Tibial nerve (tissue), 4 donors: ENCODE data around the gene CHST15. TPM values are rescaled to one million over a fixed set of nuclear protein-coding genes. Genes with fewer than 3 reads are reported as not detected.
"Not testable (repeated sequence)": the region's sequence is repeated elsewhere in the genome, so short reads cannot be mapped to it uniquely, and the experiment has no call there.

Experiments used
- DNase-seq, 2 donors: peaks; one replicate each; pipeline ENCODE4 v3.0.0-alpha.2; 2019; ENCODE audit warnings: low spot score in 2 of 2
- H3K27ac ChIP-seq, 4 donors: fragments of 200-600 bp; sonication (generic) in 3 of 4; one replicate each; pipeline ENCODE4 v1.5.1; 2017 to 2019; ENCODE audit warnings: mild to moderate bottlenecking in 1 of 4
- H3K27me3 ChIP-seq, 2 donors: fragments of 200-600 bp; sonication (generic) in 1 of 2; one replicate each; pipeline versions ENCODE4 v1.5.1 to v1.6.0; 2017 to 2019
- H3K36me3 ChIP-seq, 3 donors: fragments of 200-600 bp; sonication (generic); one replicate each; pipeline ENCODE4 v1.5.1; 2018 to 2019
- H3K4me1 ChIP-seq, 4 donors: fragments of 200-600 bp; sonication (generic) in 3 of 4; one replicate each; pipeline ENCODE4 v1.5.1; 2017 to 2019
- H3K4me3 ChIP-seq, 4 donors: fragments of 200-600 bp; sonication (generic) in 3 of 4; one replicate each; pipeline ENCODE4 v1.5.1; 2017 to 2019; ENCODE audit warnings: mild to moderate bottlenecking in 1 of 4, moderate library complexity in 1 of 4
- H3K9me3 ChIP-seq, 4 donors: fragments of 200-600 bp; sonication (generic) in 3 of 4; one replicate each; pipeline ENCODE4 v1.5.1; 2017 to 2019
- EP300 ChIP-seq, 2 donors: sonication (generic); formaldehyde crosslinking; IDR thresholded peaks; one replicate each; pipeline ENCODE4 v1.6.1; 2017; ENCODE audit warnings: antibody characterized with exemption in 2 of 2, mild to moderate bottlenecking in 1 of 2
- POLR2A ChIP-seq, 2 donors: fragments of 450-650 bp; IDR thresholded peaks; one replicate each; pipeline ENCODE4 v1.6.1; 2017; ENCODE audit warnings: antibody characterized with exemption in 2 of 2, mild to moderate bottlenecking in 2 of 2, moderate library complexity in 2 of 2
- WGBS, 2 donors: methylation state at CpG; one replicate each; pipeline ENCODE4 v1.1.5; 2018; 5-methylcytosine and 5-hydroxymethylcytosine counted together
- total RNA-seq, 4 donors: library from RNA; depleted of rRNA; stranded (reverse); fragments of >200 nt; gene quantifications; one replicate each; pipeline ENCODE4 v1.1.0, GENCODE V29; 2016
- TF ChIP-seq, protein P1 (sequence below), 5 experiments: fragments of 200-600 bp in 3 of 5; fragments of 450-650 bp in 2 of 5; sonication (generic) in 3 of 5; IDR thresholded peaks; one replicate each; pipeline ENCODE4 v1.5.1; 2016 to 2019; ENCODE audit warnings: antibody characterized with exemption in 5 of 5, mild to moderate bottlenecking in 3 of 5, moderate library complexity in 2 of 5

Gene CHST15
- total RNA-seq, 4 donors from 2014 or later = 29.8 to 45.6 (median 34.3) TPM

GRCh38 chr10:124094419-124094785 lies 1.0 kb upstream of the CHST15 start:
- Histone ChIP-seq H3K4me1 (peaks cover 0 to 48% (median 21%) of the 10 kb centered on the region in 4 donors), H3K4me3 (peak overlapping the region; percentile 41 to 77 (median 68)), H3K36me3 (no peaks in the 10 kb centered on the region), H3K9me3 (no peaks in the 10 kb centered on the region), H3K27ac (peak overlapping the region in 3 of 4 donors; percentile 90 to 91 (median 91)), H3K27me3 (peaks cover 0 to 7% of the 10 kb centered on the region in 2 donors)
- WGBS, 2 donors = 30 to 31% methylated on average over 9 to 10 of the region's 11 CpGs
- TF ChIP-seq POLR2A (IDR thresholded peaks at IDR 0.05) = no peak
- TF ChIP-seq EP300 (IDR thresholded peaks at IDR 0.05) = no peak
- TF ChIP-seq, protein P1, sequence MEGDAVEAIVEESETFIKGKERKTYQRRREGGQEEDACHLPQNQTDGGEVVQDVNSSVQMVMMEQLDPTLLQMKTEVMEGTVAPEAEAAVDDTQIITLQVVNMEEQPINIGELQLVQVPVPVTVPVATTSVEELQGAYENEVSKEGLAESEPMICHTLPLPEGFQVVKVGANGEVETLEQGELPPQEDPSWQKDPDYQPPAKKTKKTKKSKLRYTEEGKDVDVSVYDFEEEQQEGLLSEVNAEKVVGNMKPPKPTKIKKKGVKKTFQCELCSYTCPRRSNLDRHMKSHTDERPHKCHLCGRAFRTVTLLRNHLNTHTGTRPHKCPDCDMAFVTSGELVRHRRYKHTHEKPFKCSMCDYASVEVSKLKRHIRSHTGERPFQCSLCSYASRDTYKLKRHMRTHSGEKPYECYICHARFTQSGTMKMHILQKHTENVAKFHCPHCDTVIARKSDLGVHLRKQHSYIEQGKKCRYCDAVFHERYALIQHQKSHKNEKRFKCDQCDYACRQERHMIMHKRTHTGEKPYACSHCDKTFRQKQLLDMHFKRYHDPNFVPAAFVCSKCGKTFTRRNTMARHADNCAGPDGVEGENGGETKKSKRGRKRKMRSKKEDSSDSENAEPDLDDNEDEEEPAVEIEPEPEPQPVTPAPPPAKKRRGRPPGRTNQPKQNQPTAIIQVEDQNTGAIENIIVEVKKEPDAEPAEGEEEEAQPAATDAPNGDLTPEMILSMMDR (IDR thresholded peaks at IDR 0.05) = no peak
- DNase-seq = no peak

- not testable (repeated sequence) for H3K27me3 ChIP-seq, H3K36me3 ChIP-seq, H3K9me3 ChIP-seq
- peak overlapping the region; percentile 41 to 77 (median 68) for H3K4me3 ChIP-seq
- TF ChIP-seq, protein P1 (IDR thresholded peaks at IDR 0.05) = peak in 1 of 5 experiments; percentile 10
- peaks cover 0 to 49% (median 21%) of the 10 kb centered on the region in 4 donors for H3K4me1 ChIP-seq
- H3K27ac ChIP-seq = peak overlapping the region; percentile 44 to 91 (median 90)
- DNase-seq = peak in 1 of 2 donors; percentile 32
- 3 to 6% methylated on average over 23 to 35 of the region's 39 CpGs for WGBS, 2 donors
These were observed 498 bp upstream of the CHST15 start for GRCh38 chr10:124093774-124094418.

DNA sequence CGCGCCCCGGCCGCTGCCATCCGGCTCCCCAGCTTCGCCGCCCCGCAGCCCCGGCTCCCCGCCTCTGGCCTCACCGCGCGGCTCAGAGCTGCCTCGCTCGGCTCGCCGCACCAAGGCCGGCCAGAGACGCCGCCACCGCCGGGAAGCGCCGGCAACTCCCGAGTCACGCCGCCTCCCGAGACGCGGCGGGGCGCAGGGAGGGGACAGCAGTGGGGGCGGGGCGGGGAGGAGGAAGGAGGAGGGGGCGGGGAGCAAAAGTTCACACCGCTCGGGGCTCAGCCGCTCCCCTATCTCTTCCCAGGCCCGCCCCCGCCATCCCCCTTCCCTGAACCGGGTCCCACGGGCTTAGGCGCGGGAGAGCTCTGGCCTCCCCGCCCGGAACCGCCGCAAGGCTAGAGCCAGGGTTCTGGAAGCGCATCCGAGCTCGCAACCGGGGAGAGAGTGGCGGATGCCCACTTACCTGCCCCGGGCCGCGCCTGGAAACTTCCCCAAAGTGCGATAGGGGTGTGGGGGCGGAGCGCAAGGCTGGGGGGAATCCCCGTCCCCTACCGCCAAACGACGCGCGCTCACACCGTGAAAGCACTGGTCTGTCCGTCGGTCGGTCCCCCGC lies 1.0 kb downstream of the CHST15 start:
- peaks cover 0 to 7% of the 10 kb centered on the region in 2 donors for H3K27me3 ChIP-seq
- H3K4me1 ChIP-seq = peaks cover 0 to 55% (median 21%) of the 10 kb centered on the region in 4 donors
- WGBS, 2 donors = 1% methylated on average over 11 to 50 of the region's 70 CpGs
- H3K27ac ChIP-seq = peak overlapping the region; percentile 44 to 91 (median 90)
- TF ChIP-seq EP300 (IDR thresholded peaks at IDR 0.05) (peak in 1 of 2 donors; percentile 26), POLR2A (IDR thresholded peaks at IDR 0.05) (no peak)
- TF ChIP-seq, protein P1 (IDR thresholded peaks at IDR 0.05) = peak in 1 of 5 experiments; percentile 21
- DNase-seq = peak in 1 of 2 donors; percentile 44
- H3K4me3 ChIP-seq = peak overlapping the region; percentile 41 to 77 (median 68)
- no peaks in the 10 kb centered on the region for H3K36me3 ChIP-seq
- no peaks in the 10 kb centered on the region for H3K9me3 ChIP-seq

GRCh38 chr10:124091646-124092249 lies 1.6 kb downstream of the CHST15 start:
- DNase-seq = no peak
- Histone ChIP-seq H3K4me3 (peak overlapping the region; percentile 41 to 77 (median 68)), H3K9me3 (no peaks in the 10 kb centered on the region), H3K27ac (peak overlapping the region; percentile 44 to 91 (median 90)), H3K27me3 (peaks cover 0 to 7% of the 10 kb centered on the region in 2 donors), H3K36me3 (no peaks in the 10 kb centered on the region), H3K4me1 (peaks cover 0 to 56% (median 21%) of the 10 kb centered on the region in 4 donors)
- no peak for TF ChIP-seq POLR2A (IDR thresholded peaks at IDR 0.05)
- no peak for TF ChIP-seq EP300 (IDR thresholded peaks at IDR 0.05)
- TF ChIP-seq, protein P1 (IDR thresholded peaks at IDR 0.05) = no peak
- WGBS, 2 donors = 4 to 8% methylated on average over 25 to 55 of the region's 55 CpGs
